Right lobe of liver (tissue), 6 donors: ENCODE results near the gene PLEKHA5. TPM values are rescaled to one million over a fixed set of nuclear protein-coding genes. Genes with fewer than 3 reads are reported as not detected.
"Not testable (repeated sequence)": the region's sequence is repeated elsewhere in the genome, so short reads cannot be mapped to it uniquely, and the experiment has no call there.

Experiments
- ATAC-seq, 4 donors: fragments of 200-7000 bp; cut with Tn5 transposase; one replicate each; pipeline ENCODE4 v1.9.1; 2020; ENCODE audit warnings: mild to moderate bottlenecking in 4 of 4, moderate library complexity in 4 of 4
- DNase-seq, 3 donors: peaks; one replicate each; pipeline ENCODE4 v3.0.0-alpha.2; 2020
- H3K27ac ChIP-seq, 3 donors: fragments of 200-600 bp; one replicate each; pipeline ENCODE4 v1.8.0; 2022
- H3K27me3 ChIP-seq, 2 donors: fragments of 200-600 bp; one replicate each; pipeline ENCODE4 v1.8.0; 2022
- H3K36me3 ChIP-seq, 4 donors: fragments of 200-600 bp; sonication (generic) in 1 of 4; one replicate each; pipeline versions ENCODE4 v1.5.1 to v1.8.0; 2017 to 2022; ENCODE audit warnings: control low read depth in 1 of 4
- H3K4me1 ChIP-seq, 4 donors: fragments of 200-600 bp; sonication (generic) in 1 of 4; one replicate each; pipeline versions ENCODE4 v1.5.1 to v1.8.0; 2017 to 2022; ENCODE audit warnings: control low read depth in 1 of 4
- H3K4me3 ChIP-seq, 3 donors: fragments of 200-600 bp; one replicate each; pipeline ENCODE4 v1.8.0; 2022
- H3K9me3 ChIP-seq, 4 donors: fragments of 200-600 bp; sonication (generic) in 1 of 4; one replicate each; pipeline versions ENCODE4 v1.5.1 to v1.8.0; 2017 to 2022; ENCODE audit warnings: control low read depth in 1 of 4
- POLR2A ChIP-seq: fragments of 450-650 bp; IDR thresholded peaks from one replicate; pipeline ENCODE4 v1.6.1; 2017; ENCODE audit warnings: antibody characterized with exemption, mild to moderate bottlenecking
- WGBS: methylation state at CpG from one replicate; pipeline ENCODE4 v1.1.6; 2018; ENCODE audit warnings: low coverage, low lambda C conversion rate; ENCODE audit not compliant: insufficient coverage; ENCODE audit errors: missing lambda C conversion rate; 5-methylcytosine and 5-hydroxymethylcytosine counted together
- intact Hi-C, 2 donors: fragments of 100-400 bp; cut with DNase I; formaldehyde crosslinking; loops; one replicate each; pipeline versions ENCODE4 v1.11.2 to v1.14.1; 2022
- total RNA-seq, 6 experiments: library from RNA; depleted of rRNA in 2 of 6; stranded (reverse); fragments of >200 nt in 2 of 6; fragmentation: NEBNext Ultra II Directional in 3 of 6; extraction: Animal tissue kit (Norgen Biotek cat#: 25700) in 3 of 6; gene quantifications; one replicate each; pipeline versions ENCODE4 v1.1.0 to v1.2.4, GENCODE V29; 2016 to 2023
- TF ChIP-seq, protein P1 (sequence below), 4 donors: fragments of 200-600 bp in 3 of 4; fragments of 450-650 bp in 1 of 4; IDR thresholded peaks; one replicate each; pipeline versions ENCODE4 v1.5.1 to v1.8.0; 2016 to 2022; ENCODE audit warnings: antibody characterized with exemption in 4 of 4, mild to moderate bottlenecking in 2 of 4
- donor health status: DM: no; HTN: yes; CAD: no.
- donor health status: DM: no; HTN: no; CAD: no.
- donor health status: DM: no; HTN: no; CAD: no.
- donor health status: DM: no; HTN: yes; CAD: no.
- donor health status: DM: no; HTN: yes; CAD: no.

The PLEKHA5 gene
- total RNA-seq, 6 experiments from 2014 or later: 14.7 to 18.7 (median 15.8) TPM

DNA sequence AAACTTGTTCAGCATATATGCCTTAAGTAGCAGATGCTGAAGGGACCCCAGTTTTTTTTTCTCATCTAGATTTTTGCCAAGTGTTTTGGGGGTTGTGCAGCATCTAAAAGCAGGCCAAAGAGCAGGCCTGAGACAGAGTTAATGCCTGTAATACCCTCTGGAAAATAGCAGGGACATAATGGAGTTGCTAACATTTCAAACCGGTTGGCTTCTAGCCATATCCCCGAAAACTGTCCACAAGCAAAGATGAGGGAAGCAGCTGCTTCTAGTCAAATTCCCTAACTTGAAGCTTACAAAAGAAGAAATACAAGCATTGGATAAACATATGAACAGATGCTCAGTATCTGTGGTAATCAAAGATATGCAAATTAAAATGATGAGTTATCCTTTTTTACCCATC lies 257.6 kb downstream of the PLEKHA5 start:
- 93% methylated on average over 2 of the region's 2 CpGs for WGBS

DNA sequence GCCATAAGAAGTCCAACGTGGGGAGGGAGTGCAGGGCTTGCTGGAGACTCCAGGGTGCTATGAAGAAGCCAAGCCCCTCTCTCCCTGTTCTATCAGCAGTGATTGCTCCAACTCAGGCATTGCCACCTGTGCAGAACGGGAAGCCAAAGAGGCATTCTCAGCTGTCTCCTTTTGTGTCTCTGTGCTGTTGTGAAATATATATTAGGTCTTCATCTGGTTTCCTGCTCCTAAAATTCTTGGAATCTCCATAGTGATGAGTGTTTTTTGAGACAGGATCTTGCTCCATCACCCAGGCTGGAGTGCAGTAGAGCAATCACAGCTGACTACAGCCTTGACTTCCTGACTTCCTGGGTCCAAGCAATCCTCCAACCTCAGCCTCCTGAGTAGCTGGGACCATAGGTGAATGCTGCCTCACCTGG lies 258.6 kb downstream of the PLEKHA5 start:
- H3K27ac ChIP-seq: no peak overlapping the region

More for the DNA sequence above, 257.6 kb downstream of the PLEKHA5 start:
- ATAC-seq (no peak), DNase-seq (no peak)
- no peaks in the 10 kb centered on the region for H3K9me3 ChIP-seq
- no peak overlapping the region for H3K27ac ChIP-seq
- intact Hi-C loops: no loop called here
- no peak for TF ChIP-seq POLR2A
- TF ChIP-seq, protein P1, sequence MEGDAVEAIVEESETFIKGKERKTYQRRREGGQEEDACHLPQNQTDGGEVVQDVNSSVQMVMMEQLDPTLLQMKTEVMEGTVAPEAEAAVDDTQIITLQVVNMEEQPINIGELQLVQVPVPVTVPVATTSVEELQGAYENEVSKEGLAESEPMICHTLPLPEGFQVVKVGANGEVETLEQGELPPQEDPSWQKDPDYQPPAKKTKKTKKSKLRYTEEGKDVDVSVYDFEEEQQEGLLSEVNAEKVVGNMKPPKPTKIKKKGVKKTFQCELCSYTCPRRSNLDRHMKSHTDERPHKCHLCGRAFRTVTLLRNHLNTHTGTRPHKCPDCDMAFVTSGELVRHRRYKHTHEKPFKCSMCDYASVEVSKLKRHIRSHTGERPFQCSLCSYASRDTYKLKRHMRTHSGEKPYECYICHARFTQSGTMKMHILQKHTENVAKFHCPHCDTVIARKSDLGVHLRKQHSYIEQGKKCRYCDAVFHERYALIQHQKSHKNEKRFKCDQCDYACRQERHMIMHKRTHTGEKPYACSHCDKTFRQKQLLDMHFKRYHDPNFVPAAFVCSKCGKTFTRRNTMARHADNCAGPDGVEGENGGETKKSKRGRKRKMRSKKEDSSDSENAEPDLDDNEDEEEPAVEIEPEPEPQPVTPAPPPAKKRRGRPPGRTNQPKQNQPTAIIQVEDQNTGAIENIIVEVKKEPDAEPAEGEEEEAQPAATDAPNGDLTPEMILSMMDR (IDR thresholded peaks at IDR 0.05): no peak
- H3K27me3 ChIP-seq: no peaks in the 10 kb centered on the region
- H3K36me3 ChIP-seq: no peaks in the 10 kb centered on the region
- H3K4me3 ChIP-seq: no peak overlapping the region
- H3K4me1 ChIP-seq: no peaks in the 10 kb centered on the region

DNA sequence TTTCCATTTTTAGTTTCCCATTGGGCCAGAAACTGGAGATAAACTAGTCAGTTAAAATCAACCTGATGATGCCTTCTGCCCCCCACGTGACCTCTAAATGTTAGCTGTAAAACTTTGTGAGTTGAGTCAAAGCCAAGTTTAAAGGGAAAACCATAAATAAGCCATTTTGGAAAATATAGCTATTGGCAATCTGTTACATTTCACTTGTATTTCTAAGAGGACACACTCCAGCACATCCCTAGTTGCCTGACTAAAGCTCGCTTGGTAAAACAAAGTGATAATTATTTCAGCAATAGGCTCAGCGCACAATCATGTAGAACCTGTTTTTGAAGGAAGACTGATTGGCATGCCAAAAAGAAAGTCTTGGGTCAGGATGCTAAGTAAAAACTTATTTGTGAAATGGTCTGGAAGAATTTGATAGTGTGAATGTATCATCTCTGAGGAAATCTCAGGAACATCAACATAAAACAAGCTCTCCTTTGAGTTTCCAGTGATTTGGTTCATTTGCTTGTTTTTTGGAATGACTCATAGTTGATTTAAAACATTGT lies 260.6 kb downstream of the PLEKHA5 start:
- Histone ChIP-seq H3K27me3 (no peaks in the 10 kb centered on the region), H3K4me3 (no peak overlapping the region), H3K36me3 (no peaks in the 10 kb centered on the region), H3K9me3 (no peaks in the 10 kb centered on the region), H3K27ac (no peak overlapping the region), H3K4me1 (no peaks in the 10 kb centered on the region)
- intact Hi-C loops: no loop called here
- DNase-seq (no peak), ATAC-seq (no peak)
- WGBS: 90% methylated on average over 3 of the region's 3 CpGs
- TF ChIP-seq, protein P1 (IDR thresholded peaks at IDR 0.05): no peak
- no peak for TF ChIP-seq POLR2A

More for the DNA sequence above, 258.6 kb downstream of the PLEKHA5 start:
- no peaks in the 10 kb centered on the region for H3K36me3 ChIP-seq
- DNase-seq: no peak
- ATAC-seq: no peak
- H3K9me3 ChIP-seq: no peaks in the 10 kb centered on the region
- 63% methylated on average over 1 of the region's 2 CpGs for WGBS
- H3K27me3 ChIP-seq: no peaks in the 10 kb centered on the region
- intact Hi-C loops: no loop called here
- no peaks in the 10 kb centered on the region for H3K4me1 ChIP-seq
- TF ChIP-seq, protein P1 (IDR thresholded peaks at IDR 0.05): no peak
- no peak for TF ChIP-seq POLR2A
- no peak overlapping the region for H3K4me3 ChIP-seq

DNA sequence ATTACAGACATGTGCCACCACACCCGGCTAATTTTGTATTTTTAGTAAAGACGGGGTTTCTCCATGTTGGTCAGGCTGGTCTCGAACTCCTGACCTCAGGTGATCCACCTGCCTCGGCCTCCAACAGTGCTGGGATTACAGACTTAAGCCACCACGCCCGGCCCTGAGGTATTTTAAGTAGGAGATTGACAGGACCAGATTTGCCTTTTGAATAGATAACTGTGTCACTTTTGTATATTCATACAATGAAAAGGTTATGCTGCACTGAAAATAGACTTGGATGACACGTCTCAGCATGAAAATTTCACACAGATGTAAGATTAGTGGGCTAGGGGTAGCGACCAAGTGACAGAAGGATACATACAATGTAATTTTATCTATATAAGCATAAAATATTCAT lies 263.1 kb downstream of the PLEKHA5 start:
- H3K27ac ChIP-seq, H3K4me1 ChIP-seq, H3K9me3 ChIP-seq, H3K4me3 ChIP-seq, ATAC-seq, H3K27me3 ChIP-seq, DNase-seq, intact Hi-C loops, H3K36me3 ChIP-seq: not testable (repeated sequence)
- 87% methylated on average over 8 of the region's 8 CpGs for WGBS

GRCh38 chr12:19394385-19394784 lies 264.9 kb downstream of the PLEKHA5 start:
- Histone ChIP-seq H3K9me3 (no peaks in the 10 kb centered on the region), H3K4me3 (no peak overlapping the region), H3K27ac (no peak overlapping the region), H3K27me3 (no peaks in the 10 kb centered on the region), H3K36me3 (no peaks in the 10 kb centered on the region), H3K4me1 (no peaks in the 10 kb centered on the region)
- intact Hi-C loops: no loop called here
- ATAC-seq (no peak), DNase-seq (no peak)
- WGBS: 92% methylated on average over 2 of the region's 2 CpGs
- TF ChIP-seq, protein P1 (IDR thresholded peaks at IDR 0.05): no peak
- no peak for TF ChIP-seq POLR2A
